ENCODE results near the gene GRPR.

GRCh38 chrX:16123222-16123786 is at the start of gene GRPR:
- TF ChIP-seq POLR2AphosphoS5 (IDR thresholded peaks at IDR 0.05; ENCODE audit: low read depth, low read length) (no peak), REST (IDR thresholded peaks at IDR 0.05; ENCODE audit: insufficient read depth in 1 of 2, low read depth in 2 of 2, low read length in 2 of 2) (no peak), TAF1 (IDR thresholded peaks at IDR 0.05; ENCODE audit: borderline replicate concordance, insufficient read depth, low read length) (no peak), SIN3A (IDR thresholded peaks at IDR 0.05; ENCODE audit: borderline replicate concordance, insufficient read depth, low read length) (no peak), FOXP2 (optimal IDR thresholded peaks at IDR 0.05; ENCODE audit: borderline replicate concordance, extremely low read depth, extremely low read length, insufficient read depth) (no peak)
